OCI-LY1 (cell line): ENCODE data around the gene RAPGEF6.

ENCODE experiments used
- H2AFZ ChIP-seq: fragments of 200-600 bp; sonication (generic), shearing (Covaris generic); 2 replicates; pipeline ENCODE4 v1.6.0; 2014; ENCODE audit warnings: antibody characterized with exemption, mild to moderate bottlenecking, low read length
- H3F3A ChIP-seq: fragments of 200-600 bp; sonication (generic), shearing (Covaris generic); 2 replicates; pipeline ENCODE4 v1.6.0; 2014; ENCODE audit warnings: mild to moderate bottlenecking, antibody characterized with exemption, low read length, moderate library complexity; ENCODE audit not compliant: insufficient read depth
- H3K27ac ChIP-seq: fragments of 200-600 bp; sonication (generic); 2 replicates; pipeline ENCODE4 v1.5.1; 2014; ENCODE audit warnings: low read length, mixed run types, mild to moderate bottlenecking, low read depth; ENCODE audit not compliant: poor library complexity, severe bottlenecking
- H3K27me3 ChIP-seq: fragments of 200-600 bp; sonication (generic); 2 replicates; pipeline ENCODE4 v1.6.0; 2014; ENCODE audit warnings: antibody characterized with exemption, mild to moderate bottlenecking, low read length, moderate library complexity; ENCODE audit not compliant: insufficient read depth
- H3K36me3 ChIP-seq: fragments of 200-600 bp; sonication (generic); 2 replicates; pipeline ENCODE4 v1.6.1; 2014; ENCODE audit warnings: mild to moderate bottlenecking, antibody characterized with exemption, low read length, moderate library complexity, mixed read lengths; ENCODE audit not compliant: insufficient read depth
- H3K4me1 ChIP-seq: fragments of 200-600 bp; sonication (generic); 2 replicates; pipeline ENCODE4 v1.5.1; 2014; ENCODE audit warnings: mild to moderate bottlenecking, low read length, moderate library complexity; ENCODE audit not compliant: insufficient read depth, severe bottlenecking
- H3K4me2 ChIP-seq: fragments of 200-600 bp; sonication (generic), shearing (Covaris generic); 2 replicates; pipeline ENCODE4 v1.6.1; 2014; ENCODE audit warnings: low read length
- H3K4me3 ChIP-seq: fragments of 200-600 bp; sonication (generic); 2 replicates; pipeline ENCODE4 v1.5.1; 2014; ENCODE audit warnings: low read length, low read depth, mild to moderate bottlenecking, mixed read lengths; ENCODE audit not compliant: poor library complexity, severe bottlenecking
- H3K79me2 ChIP-seq: fragments of 200-600 bp; shearing (Covaris generic); 2 replicates; pipeline ENCODE4 v1.6.1; 2016; ENCODE audit warnings: mixed run types, low read length, mixed read lengths; ENCODE audit not compliant: insufficient read depth
- H3K9ac ChIP-seq: fragments of 200-600 bp; sonication (generic), shearing (Covaris generic); 2 replicates; pipeline ENCODE4 v1.6.1; 2014; ENCODE audit warnings: mild to moderate bottlenecking, low read length, mixed read lengths
- H3K9me2 ChIP-seq: fragments of 200-600 bp; sonication (generic), shearing (Covaris generic); 2 replicates; pipeline ENCODE4 v1.6.1; 2014; ENCODE audit warnings: low read depth, mild to moderate bottlenecking, low read length, mixed read lengths
- H3K9me3 ChIP-seq: fragments of 200-600 bp; shearing (Covaris generic); 2 replicates; pipeline ENCODE4 v1.6.1; 2014; ENCODE audit warnings: low read length, mixed read lengths
- H4K20me1 ChIP-seq: fragments of 200-600 bp; sonication (generic), shearing (Covaris generic); 2 replicates; pipeline ENCODE4 v1.6.0; 2016; ENCODE audit warnings: mild to moderate bottlenecking, low read length; ENCODE audit not compliant: insufficient read depth
- CTCF ChIP-seq: fragments of 200-600 bp; sonication (generic), shearing (Covaris generic); IDR thresholded peaks from 2 replicates; pipeline ENCODE4 v1.5.1; 2017; ENCODE audit warnings: mild to moderate bottlenecking, antibody characterized with exemption, low read length, moderate library complexity, mixed read lengths
- EZH2 ChIP-seq: fragments of 200-600 bp; sonication (generic), shearing (Covaris generic); IDR thresholded peaks from 2 replicates; pipeline ENCODE4 v1.8.0; 2017; ENCODE audit warnings: borderline replicate concordance, mixed run types, mild to moderate bottlenecking, antibody characterized with exemption, low read length, moderate library complexity, mixed read lengths

Gene RAPGEF6

GRCh38 chr5:131457193-131457592 is 177.8 kb downstream of the RAPGEF6 start:
- Histone ChIP-seq H3K36me3 (peaks cover 87% of the 10 kb centered on the region), H3K9me3 (no peaks in the 10 kb centered on the region), H3K27ac (no peak overlapping the region), H3K79me2 (no peaks in the 10 kb centered on the region), H3F3A (no peaks in the 10 kb centered on the region), H3K9me2 (no peaks in the 10 kb centered on the region), H3K4me2 (no peak overlapping the region), H4K20me1 (no peaks in the 10 kb centered on the region), H3K27me3 (no peaks in the 10 kb centered on the region), H3K9ac (no peak overlapping the region), H2AFZ (no peak overlapping the region), H3K4me1 (no peaks in the 10 kb centered on the region), H3K4me3 (no peak overlapping the region)
- no peak for TF ChIP-seq CTCF
- TF ChIP-seq EZH2 = no peak

- Histone ChIP-seq H3K36me3 (peaks cover 78% of the 10 kb centered on the region), H4K20me1 (no peaks in the 10 kb centered on the region), H3K27me3 (no peaks in the 10 kb centered on the region), H3K4me2 (no peak overlapping the region), H3K79me2 (no peaks in the 10 kb centered on the region), H3K27ac (no peak overlapping the region), H3F3A (no peaks in the 10 kb centered on the region; the same call in 1 of the 2 replicates), H3K9me2 (no peaks in the 10 kb centered on the region), H3K9ac (no peak overlapping the region), H3K4me1 (no peaks in the 10 kb centered on the region), H2AFZ (no peak overlapping the region), H3K9me3 (no peaks in the 10 kb centered on the region), H3K4me3 (no peak overlapping the region)
- TF ChIP-seq CTCF = no peak
- TF ChIP-seq EZH2 = no peak
Observed at GRCh38 chr5:131450941-131451340, 184.1 kb downstream of the RAPGEF6 start.

DNA sequence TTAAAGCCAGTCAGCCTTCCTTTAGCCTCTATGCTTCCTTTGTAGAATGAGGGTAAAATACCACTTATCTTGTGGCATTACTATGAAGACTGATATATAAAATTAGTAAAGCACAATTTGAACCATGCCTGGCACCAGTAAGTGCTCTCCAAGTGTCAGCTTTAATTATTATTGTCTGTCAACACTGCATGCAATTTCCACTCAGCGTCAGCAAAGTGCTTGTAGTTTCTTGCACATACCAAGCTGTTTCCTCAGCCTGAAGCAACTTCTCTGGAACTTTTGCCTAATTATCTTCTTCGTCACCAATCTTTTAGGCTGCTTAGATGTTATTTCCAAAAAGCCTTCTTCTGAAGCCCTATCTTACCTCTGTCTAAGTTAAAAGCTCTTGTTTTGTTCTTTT is 193.8 kb downstream of the RAPGEF6 start:
- H3K9me2 ChIP-seq = no peaks in the 10 kb centered on the region
- no peaks in the 10 kb centered on the region for H3K4me1 ChIP-seq
- no peak overlapping the region for H2AFZ ChIP-seq
- H3K27me3 ChIP-seq = no peaks in the 10 kb centered on the region
- no peak overlapping the region for H3K4me2 ChIP-seq
- H3K79me2 ChIP-seq = no peaks in the 10 kb centered on the region
- H3K9me3 ChIP-seq = no peaks in the 10 kb centered on the region
- H3K9ac ChIP-seq = no peak overlapping the region
- H3K36me3 ChIP-seq = peaks cover 96% of the 10 kb centered on the region
- TF ChIP-seq CTCF (no peak), EZH2 (no peak)
- H4K20me1 ChIP-seq = no peaks in the 10 kb centered on the region
- H3F3A ChIP-seq = no peaks in the 10 kb centered on the region
- H3K27ac ChIP-seq = no peak overlapping the region
- no peak overlapping the region for H3K4me3 ChIP-seq
